ENCODE data around the gene HGD. TPM values are rescaled to one million over a fixed set of nuclear protein-coding genes. Genes with fewer than 3 reads are reported as not detected.

The HGD gene
- total RNA-seq, 1 donor from 2014 or later, result 0.52 TPM

DNA sequence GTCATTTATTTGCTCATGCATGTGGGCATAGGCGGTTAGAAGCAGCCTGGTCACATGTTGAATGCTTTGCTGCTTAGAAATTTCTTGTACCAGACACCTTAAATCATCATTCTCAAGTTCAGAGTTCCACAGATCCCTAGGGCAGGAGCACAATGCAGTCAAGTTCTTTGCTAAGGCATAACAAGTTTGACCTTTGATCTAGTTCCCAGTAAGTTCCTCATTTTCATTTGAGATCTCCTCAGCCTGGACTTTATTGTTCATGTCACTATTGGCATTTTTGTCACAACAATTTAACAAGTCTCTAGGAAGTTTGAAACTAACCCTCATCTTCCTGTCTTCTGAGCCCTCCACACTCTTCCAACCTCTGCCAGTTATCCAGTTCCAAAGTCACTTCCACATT is 22.8 kb downstream of the HGD start:
- no peak for TF ChIP-seq EZH2 (IDR thresholded peaks at IDR 0.05; ENCODE audit: insufficient read depth, low read length)
- TF ChIP-seq, protein P1, sequence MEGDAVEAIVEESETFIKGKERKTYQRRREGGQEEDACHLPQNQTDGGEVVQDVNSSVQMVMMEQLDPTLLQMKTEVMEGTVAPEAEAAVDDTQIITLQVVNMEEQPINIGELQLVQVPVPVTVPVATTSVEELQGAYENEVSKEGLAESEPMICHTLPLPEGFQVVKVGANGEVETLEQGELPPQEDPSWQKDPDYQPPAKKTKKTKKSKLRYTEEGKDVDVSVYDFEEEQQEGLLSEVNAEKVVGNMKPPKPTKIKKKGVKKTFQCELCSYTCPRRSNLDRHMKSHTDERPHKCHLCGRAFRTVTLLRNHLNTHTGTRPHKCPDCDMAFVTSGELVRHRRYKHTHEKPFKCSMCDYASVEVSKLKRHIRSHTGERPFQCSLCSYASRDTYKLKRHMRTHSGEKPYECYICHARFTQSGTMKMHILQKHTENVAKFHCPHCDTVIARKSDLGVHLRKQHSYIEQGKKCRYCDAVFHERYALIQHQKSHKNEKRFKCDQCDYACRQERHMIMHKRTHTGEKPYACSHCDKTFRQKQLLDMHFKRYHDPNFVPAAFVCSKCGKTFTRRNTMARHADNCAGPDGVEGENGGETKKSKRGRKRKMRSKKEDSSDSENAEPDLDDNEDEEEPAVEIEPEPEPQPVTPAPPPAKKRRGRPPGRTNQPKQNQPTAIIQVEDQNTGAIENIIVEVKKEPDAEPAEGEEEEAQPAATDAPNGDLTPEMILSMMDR (IDR thresholded peaks at IDR 0.05; ENCODE audit: insufficient read depth, low read depth, low read length), result no peak
- peaks cover 2% of the 10 kb centered on the region for H3K36me3 Mint-ChIP-seq (ENCODE audit: low read depth, unreplicated experiment)
- H3K4me2 ChIP-seq (ENCODE audit: low read length), result no peak overlapping the region
- H4K20me1 ChIP-seq (ENCODE audit: insufficient read depth, low read length), result no peaks in the 10 kb centered on the region
- H3K4me1 ChIP-seq (ENCODE audit: insufficient read depth, low read length), result no peaks in the 10 kb centered on the region
- no peaks in the 10 kb centered on the region for H3K36me3 ChIP-seq (ENCODE audit: insufficient read depth, low read length)
- H3K27ac Mint-ChIP-seq (ENCODE audit: unreplicated experiment), result no peak overlapping the region
- H3K9ac ChIP-seq (ENCODE audit: low read length), result no peak overlapping the region
- no peak for DNase-seq (ENCODE audit: low read depth)
- peaks cover 3% of the 10 kb centered on the region for H3K9me3 Mint-ChIP-seq (ENCODE audit: unreplicated experiment)
- no peak overlapping the region for H2AFZ ChIP-seq (ENCODE audit: low read depth, low read length)
- H3K79me2 ChIP-seq (ENCODE audit: insufficient read depth, low read length), result no peaks in the 10 kb centered on the region
- no peaks in the 10 kb centered on the region for H3K27me3 ChIP-seq (ENCODE audit: insufficient read depth, low read length)
- H3K4me3 ChIP-seq (ENCODE audit: insufficient read depth, low read depth, low read length), result no peak overlapping the region
- no peak overlapping the region for H3K27ac ChIP-seq (ENCODE audit: low read depth, low read length)
- peaks cover 3% of the 10 kb centered on the region for H3K27me3 Mint-ChIP-seq (ENCODE audit: low read depth, unreplicated experiment)
- no peaks in the 10 kb centered on the region for H3K9me3 ChIP-seq (ENCODE audit: insufficient read depth, low read depth, low read length)
- no peaks in the 10 kb centered on the region for H3K4me1 Mint-ChIP-seq (ENCODE audit: low read depth, unreplicated experiment)
- FAIRE-seq, result no peak
- no peak overlapping the region for H3K4me3 Mint-ChIP-seq (ENCODE audit: unreplicated experiment)

DNA sequence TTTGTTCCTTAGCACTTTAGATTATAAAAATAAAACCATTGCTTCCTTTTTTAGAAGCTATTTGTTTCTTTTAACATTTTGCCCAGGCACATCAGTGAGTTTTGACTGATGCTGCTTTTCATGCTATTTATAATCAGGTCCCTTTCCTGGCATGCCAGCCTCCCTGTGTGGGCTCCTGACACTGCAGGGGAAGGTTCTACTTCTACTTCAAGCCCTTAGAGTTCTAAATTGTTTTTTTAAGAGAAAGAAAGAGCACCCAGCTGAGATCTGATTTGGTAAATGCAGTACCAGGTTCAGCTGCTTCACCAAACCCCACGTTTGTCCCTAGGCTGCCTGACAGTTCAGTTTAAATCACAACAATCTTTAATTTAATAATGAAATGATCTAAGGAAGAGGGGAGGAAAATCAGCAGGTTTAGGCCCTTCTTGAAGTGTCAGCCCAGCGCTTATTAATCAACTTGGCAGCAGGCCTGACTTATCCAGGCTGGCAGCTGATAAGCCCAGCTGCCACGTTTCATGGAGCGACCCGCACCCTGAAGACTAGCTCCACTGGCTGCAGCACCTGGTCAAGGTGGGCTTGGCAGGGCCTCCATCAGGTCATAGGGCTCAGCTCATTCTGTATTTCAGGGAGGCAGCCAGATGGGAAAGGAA is 29.0 kb downstream of the HGD start:
- Histone ChIP-seq H3K79me2 (ENCODE audit: insufficient read depth, low read length) (no peaks in the 10 kb centered on the region), H3K27me3 (ENCODE audit: insufficient read depth, low read length) (no peaks in the 10 kb centered on the region), H3K9me3 (ENCODE audit: insufficient read depth, low read depth, low read length) (no peaks in the 10 kb centered on the region), H3K4me1 (ENCODE audit: insufficient read depth, low read length) (no peaks in the 10 kb centered on the region), H3K4me3 (ENCODE audit: insufficient read depth, low read depth, low read length) (no peak overlapping the region), H3K36me3 (ENCODE audit: insufficient read depth, low read length) (no peaks in the 10 kb centered on the region), H4K20me1 (ENCODE audit: insufficient read depth, low read length) (no peaks in the 10 kb centered on the region), H3K4me2 (ENCODE audit: low read length) (no peak overlapping the region), H3K27ac (ENCODE audit: low read depth, low read length) (no peak overlapping the region), H2AFZ (ENCODE audit: low read depth, low read length) (no peak overlapping the region), H3K9ac (ENCODE audit: low read length) (no peak overlapping the region)
- TF ChIP-seq EZH2 (IDR thresholded peaks at IDR 0.05; ENCODE audit: insufficient read depth, low read length), result no peak
- TF ChIP-seq, protein P1 (IDR thresholded peaks at IDR 0.05; ENCODE audit: insufficient read depth, low read depth, low read length), result no peak
- Mint-ChIP-seq H3K4me3 (ENCODE audit: unreplicated experiment) (no peak overlapping the region), H3K9me3 (ENCODE audit: unreplicated experiment) (no peaks in the 10 kb centered on the region), H3K4me1 (ENCODE audit: low read depth, unreplicated experiment) (no peaks in the 10 kb centered on the region), H3K36me3 (ENCODE audit: low read depth, unreplicated experiment) (no peaks in the 10 kb centered on the region), H3K27ac (ENCODE audit: unreplicated experiment) (no peak overlapping the region), H3K27me3 (ENCODE audit: low read depth, unreplicated experiment) (no peaks in the 10 kb centered on the region)
- DNase-seq (ENCODE audit: low read depth) (no peak), FAIRE-seq (no peak)

DNA sequence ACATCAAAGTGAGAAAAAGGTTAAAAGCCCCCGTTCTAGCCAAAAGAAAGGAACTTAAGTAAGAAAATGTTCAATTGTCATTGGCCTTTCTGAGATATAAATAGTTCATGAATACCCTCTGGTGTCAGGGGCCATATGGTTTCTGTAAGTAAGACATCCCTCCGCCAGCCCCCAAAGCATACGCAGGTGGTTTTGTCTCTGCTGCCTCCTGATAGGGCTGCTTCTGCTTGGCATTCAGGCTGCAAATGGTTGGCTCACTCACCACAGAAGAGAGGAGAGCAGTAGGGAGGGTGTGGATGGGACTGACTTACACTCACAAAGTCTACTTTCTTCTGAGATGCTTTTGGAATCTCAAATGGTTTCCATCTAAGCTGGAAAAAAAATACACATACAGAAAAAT is 29.8 kb downstream of the HGD start:
- Mint-ChIP-seq H3K9me3 (ENCODE audit: unreplicated experiment) (no peaks in the 10 kb centered on the region), H3K27me3 (ENCODE audit: low read depth, unreplicated experiment) (no peaks in the 10 kb centered on the region), H3K4me3 (ENCODE audit: unreplicated experiment) (no peak overlapping the region), H3K36me3 (ENCODE audit: low read depth, unreplicated experiment) (no peaks in the 10 kb centered on the region), H3K27ac (ENCODE audit: unreplicated experiment) (no peak overlapping the region), H3K4me1 (ENCODE audit: low read depth, unreplicated experiment) (no peaks in the 10 kb centered on the region)
- Histone ChIP-seq H3K9me3 (ENCODE audit: insufficient read depth, low read depth, low read length) (no peaks in the 10 kb centered on the region), H3K36me3 (ENCODE audit: insufficient read depth, low read length) (no peaks in the 10 kb centered on the region), H3K4me1 (ENCODE audit: insufficient read depth, low read length) (no peaks in the 10 kb centered on the region), H3K27ac (ENCODE audit: low read depth, low read length) (no peak overlapping the region), H2AFZ (ENCODE audit: low read depth, low read length) (no peak overlapping the region), H3K9ac (ENCODE audit: low read length) (no peak overlapping the region), H3K4me3 (ENCODE audit: insufficient read depth, low read depth, low read length) (no peak overlapping the region), H3K27me3 (ENCODE audit: insufficient read depth, low read length) (no peaks in the 10 kb centered on the region), H4K20me1 (ENCODE audit: insufficient read depth, low read length) (no peaks in the 10 kb centered on the region), H3K4me2 (ENCODE audit: low read length) (no peak overlapping the region), H3K79me2 (ENCODE audit: insufficient read depth, low read length) (no peaks in the 10 kb centered on the region)
- DNase-seq (ENCODE audit: low read depth) (no peak), FAIRE-seq (no peak)
- TF ChIP-seq EZH2 (IDR thresholded peaks at IDR 0.05; ENCODE audit: insufficient read depth, low read length), result no peak
- TF ChIP-seq, protein P1 (IDR thresholded peaks at IDR 0.05; ENCODE audit: insufficient read depth, low read depth, low read length), result no peak

All from astrocyte (in vitro differentiated cells and primary cell).